Activated CD4-positive, alpha-beta T cell treated with anti-CD3 and anti-CD28 coated beads, Interleukin-2, Interleukin-4, amounts not matched to agents 100 ng/mL and 50 ng/mL, durations not matched to agents 16 hours and 8 hours (primary cell): ENCODE data around the gene HSF2BP.
"Not testable (repeated sequence)": the region's sequence is repeated elsewhere in the genome, so short reads cannot be mapped to it uniquely, and the experiment has no call there.

ENCODE experiments used
- DNase-seq: peaks from one replicate; pipeline ENCODE4 v3.0.0-alpha.2; 2020; ENCODE audit warnings: low spot score

The HSF2BP gene

DNA sequence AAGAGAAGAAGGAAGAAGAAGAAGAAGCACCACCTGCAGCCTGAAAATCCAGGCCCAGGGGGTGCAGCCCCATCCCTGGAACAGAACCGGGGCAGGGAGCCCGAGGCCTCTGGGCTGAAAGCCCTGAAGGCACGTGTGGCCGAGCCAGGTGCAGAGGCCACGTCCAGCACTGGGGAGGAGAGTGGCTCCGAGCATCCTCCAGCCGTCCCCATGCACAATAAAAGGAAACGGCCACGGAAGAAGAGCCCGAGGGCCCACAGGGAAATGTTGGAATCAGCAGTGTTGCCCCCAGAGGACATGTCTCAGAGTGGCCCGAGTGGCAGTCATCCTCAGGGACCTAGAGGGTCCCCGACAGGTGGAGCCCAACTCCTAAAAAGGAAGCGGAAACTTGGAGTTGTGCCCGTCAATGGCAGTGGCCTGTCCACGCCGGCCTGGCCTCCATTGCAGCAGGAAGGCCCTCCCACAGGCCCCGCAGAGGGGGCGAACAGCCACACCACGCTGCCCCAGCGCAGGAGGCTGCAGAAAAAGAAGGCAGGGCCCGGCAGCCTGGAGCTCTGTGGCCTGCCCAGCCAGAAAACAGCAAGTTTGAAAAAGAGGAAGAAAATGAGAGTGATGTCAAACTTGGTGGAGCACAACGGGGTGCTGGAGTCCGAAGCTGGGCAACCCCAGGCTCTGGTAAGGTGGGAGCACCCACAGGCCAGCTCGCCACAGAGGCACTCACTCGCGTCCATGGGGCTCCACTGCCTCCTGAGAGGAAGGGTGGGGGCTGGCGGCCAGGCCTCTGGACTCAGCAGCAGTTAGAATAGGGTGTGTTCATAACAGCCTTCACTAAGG lies 28.5 kb upstream of the HSF2BP start:
- DNase-seq = no peak

DNA sequence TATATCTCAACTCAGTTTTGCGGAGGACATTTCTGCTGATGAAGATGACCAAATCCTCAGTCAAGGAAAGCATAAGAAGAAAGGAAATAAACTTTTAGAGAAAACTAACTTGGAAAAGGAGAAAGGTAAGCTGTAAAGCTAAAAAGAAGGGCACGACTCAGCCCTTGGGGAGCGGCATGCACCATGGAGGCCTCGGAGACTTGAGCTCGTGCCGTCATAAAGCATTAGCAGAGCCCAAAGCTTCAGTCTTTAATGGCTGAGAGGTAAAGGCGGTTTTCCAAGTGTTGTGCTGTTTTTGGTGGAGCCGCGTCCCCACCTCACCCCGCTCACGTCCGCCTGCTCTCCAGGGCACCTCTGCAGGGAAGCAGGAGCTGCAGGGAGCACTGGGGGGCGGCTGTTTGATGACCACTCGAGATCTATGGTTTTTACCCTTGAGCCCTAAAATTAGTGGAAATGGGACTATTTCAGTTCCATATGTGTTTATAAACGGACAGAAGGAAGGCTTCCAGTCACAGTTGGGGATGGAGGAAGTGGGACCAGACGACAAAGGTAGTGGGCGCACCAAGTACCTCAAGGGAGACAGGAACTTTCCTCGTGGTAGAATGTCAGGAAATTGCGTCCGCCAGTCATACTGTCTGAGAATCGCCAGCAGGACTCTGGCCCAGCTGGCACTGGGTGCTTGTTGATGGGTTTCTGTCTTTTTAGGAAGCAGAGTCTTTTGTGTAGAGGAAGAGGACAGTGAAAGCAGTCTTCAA lies 27.7 kb upstream of the HSF2BP start:
- no peak for DNase-seq

DNA sequence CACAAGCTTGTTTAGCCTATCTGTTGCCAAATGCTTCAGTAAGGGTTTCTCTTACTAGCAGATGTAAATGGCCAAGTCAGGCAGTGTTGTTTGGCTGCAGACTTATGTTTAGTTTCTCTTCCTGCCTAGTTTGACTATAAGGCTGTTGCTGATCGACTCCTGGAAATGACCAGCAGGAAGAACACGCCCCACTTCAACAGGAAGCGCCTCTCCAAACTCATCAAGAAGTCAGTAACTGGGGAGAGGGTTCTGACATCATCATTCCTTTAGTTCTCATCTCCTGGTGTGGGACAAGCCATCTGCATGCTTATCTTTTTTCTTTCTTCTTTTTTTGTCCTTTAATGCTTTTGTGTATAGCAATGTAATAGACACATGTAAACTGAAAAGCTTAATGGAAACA lies 25.1 kb upstream of the HSF2BP start:
- DNase-seq = no peak

DNA sequence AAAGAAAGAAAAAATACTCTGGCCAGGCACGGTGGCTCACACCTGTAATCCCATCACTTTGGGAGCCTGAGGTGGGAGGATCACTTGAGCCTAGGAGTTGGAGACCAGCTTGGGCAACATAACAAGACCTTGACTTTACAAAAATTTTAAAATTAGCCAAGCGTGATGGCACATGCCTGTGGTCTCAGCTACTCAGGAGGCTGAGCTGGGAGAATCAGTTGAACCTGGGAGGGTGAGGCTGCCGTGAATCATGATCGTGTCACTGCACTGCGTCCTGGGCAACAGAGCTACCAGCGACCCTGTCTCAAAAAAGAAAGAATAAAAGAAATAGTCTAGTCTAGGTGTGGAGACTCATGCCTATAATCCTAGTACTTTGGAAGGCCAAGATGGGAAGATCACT lies 22.4 kb upstream of the HSF2BP start:
- no peak for DNase-seq

DNA sequence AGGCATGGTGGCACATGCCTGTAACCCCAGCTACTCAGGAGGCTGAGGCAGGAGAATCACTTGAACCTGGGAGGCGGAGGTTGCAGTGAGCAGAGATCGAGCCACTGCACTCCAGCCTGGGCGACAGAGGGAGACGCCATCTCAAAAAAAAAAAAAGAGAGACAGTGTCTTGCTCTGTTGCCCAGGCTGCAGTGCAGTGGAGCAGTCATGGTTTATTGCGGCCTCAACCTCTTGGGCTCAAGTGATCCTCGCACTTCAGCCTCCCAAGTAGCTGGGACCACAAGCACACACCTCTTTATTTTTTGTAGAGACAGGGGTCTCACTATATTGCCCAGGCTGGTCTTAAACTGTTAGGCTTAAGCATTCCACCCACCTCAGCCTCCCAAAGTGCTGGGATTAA lies 21.1 kb upstream of the HSF2BP start:
- DNase-seq = not testable (repeated sequence)

DNA sequence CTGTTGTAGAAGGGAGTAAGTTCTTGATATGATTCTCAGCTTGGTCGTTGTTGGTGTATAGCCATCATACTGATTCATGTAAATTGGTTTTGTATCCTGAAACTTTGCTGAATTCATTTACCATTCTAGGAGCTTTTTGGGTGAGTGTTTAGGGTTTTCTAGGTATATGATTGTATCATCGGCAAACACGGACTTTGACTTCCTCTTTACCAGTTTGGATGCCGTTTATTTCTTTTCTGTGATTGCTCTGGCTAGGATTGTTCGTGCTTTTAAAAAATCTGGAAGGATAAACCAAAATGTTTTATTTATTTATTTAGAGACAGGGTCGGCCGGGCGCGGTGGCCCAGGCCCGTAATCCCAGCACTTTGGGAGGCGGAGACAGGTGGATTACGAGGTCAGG lies 20.7 kb upstream of the HSF2BP start:
- no peak for DNase-seq

DNA sequence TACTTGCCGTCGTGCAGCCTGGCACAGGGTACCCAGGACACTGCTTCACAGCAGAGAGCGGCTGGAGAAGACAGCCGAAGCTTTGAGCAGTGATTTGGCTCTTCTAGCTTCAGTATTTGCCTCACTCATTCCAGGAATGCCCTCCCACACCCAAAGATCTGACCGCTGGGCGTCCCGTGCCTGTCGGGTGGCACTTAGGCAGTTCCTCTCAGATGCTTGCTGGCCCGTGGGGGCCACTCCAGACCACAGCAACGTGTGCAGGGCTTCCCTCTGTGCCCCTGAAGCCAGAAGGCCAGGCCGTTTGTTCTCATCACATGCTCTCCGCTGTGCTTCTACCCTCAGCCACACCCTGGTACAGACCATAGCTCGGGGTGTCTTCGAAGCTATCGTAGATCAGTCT lies 17.1 kb upstream of the HSF2BP start:
- no peak for DNase-seq

DNA sequence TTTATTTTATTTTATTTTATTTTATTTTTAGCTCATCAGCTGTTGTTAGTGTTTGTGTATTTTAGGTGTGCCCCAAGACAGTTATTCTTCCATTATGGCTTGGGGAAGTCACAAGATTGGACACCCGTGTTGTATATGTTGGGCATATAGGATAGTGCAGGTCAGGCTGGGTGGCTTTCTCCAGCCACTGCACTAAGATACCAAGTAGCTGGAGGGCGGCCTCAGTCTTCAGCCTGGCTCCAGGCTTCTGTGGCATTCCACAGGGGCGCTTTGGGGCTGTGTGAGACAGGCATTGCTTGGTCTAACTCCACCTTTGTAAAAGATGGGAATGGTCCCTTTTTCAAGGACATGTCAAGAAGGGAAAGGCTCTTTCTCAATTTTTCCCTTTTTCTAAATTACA lies 16.6 kb upstream of the HSF2BP start:
- DNase-seq = no peak

DNA sequence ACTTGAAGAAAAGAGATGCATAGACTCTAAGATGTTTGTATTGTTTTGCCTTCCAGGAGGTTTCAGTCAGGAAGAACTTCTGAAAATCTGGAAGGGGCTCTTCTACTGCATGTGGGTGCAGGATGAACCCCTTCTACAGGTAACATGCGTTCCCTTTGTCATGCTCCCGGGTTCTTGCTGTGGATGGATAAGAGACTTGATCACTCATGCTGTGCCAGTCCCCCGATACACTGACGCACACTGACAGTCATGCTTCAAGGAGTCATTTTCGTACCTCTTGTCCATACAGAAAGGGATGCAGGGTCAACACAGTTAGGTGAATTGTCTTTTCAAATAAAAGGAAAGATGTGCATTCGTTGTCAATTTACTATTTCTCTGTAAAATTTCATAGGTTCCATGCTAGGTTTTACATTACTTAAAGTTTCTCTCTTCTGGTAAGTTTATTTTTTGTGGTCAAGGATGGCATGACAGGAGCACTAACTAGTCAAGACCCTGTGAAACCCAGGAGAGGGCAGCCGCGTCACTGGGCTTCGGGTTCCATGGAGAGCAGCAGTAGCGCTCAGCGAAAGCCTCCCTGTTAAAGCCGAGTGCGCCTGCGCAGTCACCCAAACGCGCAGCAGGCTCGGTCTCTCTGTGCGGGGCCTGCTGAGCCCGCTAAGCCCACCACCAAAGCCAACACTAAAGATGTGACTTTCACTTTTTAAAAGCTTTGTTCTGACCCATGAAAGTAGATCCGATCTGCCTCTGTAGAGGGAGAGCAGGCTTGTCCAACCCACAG lies 10.7 kb upstream of the HSF2BP start:
- no peak for DNase-seq

DNA sequence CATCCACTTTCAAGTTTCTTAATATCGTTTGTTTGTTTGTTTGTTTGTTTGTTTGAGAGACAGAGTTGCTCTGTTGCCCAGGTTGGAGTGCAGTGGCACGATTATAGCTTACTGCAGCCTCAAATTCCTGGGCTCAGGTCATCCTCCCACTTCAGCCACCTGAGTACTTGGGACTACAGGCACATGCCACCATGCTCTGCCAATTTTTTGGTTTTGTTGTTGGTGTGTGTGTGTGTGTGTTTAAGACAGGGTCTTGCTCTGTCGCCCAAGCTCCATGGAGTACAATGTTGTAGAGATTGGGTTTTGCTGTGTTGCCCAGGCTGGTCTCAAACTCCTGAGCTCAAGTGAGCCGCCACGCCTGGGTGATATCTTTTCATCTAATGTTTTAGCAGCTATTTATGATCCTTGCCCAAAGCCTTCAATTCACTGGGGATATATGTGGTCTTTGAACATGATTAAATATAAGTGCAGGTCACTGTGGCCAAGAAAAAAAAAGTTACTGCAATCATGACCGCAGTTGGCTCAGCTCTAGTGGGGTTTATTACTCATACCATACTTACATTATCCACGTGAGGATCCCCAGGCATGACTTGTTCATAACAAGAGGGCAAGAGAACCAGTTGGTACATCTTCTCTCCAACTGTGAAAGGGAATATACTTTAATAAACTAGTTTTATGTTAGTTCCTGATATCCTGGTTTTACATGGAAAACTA lies 8.1 kb upstream of the HSF2BP start:
- peak; percentile 65 for DNase-seq

DNA sequence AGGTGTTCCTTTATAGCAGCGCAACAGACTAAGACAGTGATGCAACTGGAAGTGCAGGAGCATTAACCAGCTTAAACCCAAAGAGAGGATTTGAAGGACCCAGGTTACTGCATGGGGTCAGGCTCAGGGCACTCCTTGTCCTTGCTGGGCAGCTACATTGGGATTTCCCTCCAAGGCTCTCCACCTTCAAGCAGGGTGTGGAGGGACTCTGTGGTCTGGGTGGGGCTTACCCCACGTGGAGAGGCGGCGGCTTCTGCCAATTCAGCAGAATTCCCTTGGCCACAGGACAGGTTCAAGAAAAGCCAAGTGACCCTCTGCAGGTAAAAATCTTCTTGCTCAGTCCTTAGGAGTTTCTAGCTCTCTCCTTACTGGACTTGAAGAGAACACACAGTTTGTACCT lies 6.6 kb upstream of the HSF2BP start:
- DNase-seq = no peak

DNA sequence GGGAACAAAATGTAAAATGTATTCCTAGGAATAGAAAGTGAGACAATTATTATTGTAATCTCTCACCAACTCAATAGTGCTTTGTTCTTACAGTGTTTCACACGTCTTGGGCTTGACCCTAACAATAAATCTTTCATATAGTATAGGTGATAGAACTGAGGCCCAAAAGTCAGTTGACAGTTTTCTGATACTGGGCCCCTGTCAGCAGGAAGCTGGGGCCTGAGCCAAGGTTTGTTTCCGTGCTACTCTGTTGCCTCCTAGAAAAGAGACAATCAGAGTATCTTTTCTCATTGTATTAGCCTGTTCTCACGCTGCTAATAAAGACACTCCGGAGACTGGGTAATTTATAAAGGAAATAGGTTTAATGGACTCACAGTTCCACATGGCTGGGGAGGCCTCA lies 5.1 kb upstream of the HSF2BP start:
- DNase-seq = no peak

DNA sequence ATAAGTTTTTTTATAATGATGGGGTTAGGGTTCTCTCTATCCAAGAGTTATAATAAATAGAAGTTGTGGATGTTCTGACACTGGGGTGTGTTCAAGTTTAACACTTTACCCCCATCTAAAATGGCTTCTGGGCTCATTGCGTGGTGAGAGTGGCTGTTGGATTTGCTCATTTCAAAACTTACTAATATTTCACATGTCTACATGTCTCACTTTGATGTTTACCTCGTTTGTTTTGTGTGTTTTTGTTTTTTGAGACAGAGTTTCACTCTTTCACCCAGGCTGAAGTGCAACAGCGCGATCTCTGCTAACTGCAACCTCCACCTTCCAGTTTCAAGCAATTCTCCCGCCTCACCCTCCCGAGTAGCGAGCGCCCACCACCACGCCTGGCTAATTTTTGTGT lies 3.7 kb upstream of the HSF2BP start:
- peak; percentile 55 for DNase-seq

DNA sequence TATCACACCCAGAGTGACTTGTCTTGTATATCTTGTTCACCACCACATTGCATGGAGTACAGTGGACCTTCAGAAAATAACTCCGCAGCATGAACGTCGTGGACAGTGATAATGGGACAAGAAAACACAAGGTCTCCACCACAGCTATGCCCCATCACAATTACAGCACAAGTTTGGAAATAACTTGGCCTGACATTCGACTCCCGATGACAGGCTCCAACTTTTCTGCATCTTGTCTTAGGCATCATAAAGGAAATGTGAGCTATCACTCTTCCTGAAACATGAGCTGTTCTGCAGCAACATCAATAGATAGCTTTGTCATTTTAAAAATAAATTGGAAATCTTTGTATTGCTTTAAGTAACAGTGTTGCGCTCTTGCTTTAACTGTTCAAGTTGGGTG lies 3.0 kb upstream of the HSF2BP start:
- DNase-seq = no peak

DNA sequence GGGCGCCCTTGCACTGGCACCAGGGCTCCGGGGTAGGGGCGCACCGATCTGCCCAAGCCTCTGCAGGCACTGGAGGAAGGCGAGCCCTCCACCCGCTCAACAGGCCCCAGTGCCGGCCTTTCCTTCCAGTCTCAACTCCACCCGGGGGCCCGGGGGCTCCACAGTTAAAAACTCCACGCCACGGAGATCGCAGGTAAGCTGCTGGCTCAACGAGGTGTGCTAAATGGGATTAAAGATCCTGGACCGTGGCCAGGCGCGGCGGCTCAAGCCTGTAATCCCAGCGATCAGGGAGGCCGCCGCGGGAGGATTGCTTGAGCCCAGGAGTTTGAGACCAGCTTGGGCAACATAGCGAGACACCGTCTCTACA lies 536 bp downstream of the HSF2BP start:
- DNase-seq = no peak

DNA sequence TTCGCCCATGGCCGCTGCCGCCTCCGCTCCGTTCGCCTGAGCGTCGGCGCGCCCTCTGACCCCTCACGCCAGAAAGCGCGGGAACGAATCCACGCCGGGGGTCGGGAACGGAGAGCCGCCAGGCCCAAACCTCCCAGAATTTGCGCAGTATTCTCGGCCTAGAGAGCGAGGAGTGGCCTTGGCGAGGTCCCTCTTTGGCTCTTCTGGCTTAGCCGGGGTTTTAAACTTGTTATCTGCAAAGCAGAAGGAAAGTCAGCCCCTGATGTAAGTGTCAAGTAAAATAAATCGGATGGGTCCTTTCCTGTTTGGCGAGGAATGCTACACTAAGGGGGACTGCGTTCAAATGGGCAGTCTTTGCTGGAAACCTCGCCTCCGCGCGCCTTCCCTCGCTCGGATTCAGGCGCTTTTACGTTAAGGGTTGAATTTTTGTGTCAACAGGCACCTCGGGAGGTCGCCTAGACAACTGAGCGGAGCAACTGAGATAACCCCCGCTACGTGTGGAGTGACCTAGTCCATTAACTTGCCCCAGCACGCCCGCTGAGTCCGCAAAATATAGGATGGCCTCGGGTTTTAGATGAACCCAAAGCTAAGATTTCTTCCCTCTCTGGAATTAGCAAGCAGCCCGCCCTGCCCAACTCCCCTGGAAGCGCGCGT lies 1.1 kb downstream of the HSF2BP start:
- no peak for DNase-seq

DNA sequence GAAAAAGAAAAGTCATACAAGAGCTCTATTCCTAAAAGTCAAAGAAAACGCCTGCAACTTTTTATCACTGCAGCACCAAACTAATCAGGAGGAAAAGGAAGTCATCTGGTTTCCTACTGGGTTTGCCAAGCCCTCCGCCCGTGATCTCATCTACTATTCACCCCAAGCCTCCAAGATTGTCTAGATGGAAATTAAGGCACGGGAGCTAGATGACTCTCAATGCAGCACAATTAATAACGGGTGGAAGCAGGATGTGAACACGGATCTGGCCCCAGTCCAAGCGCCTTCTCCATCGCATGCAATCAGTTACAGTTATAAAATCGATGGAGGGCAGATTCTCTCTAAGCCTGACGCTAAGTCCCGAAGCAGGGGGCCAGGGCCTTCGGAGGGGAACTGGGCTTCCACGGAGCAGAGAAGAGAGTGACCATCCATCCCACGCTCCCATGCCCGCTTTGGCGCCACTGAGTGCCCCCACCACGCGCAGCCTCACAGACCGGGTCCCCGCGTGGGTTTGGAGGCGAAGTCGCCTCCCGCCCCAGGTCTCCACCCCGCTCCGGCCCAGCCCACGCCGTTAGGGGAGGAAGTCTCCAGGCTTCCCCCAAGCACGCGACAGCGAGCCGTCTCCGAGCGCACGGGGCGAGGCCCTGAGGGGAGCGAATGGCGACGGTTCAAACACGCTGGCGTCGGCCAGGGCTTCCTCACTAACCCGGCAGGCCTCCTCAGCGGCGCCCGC lies 1.8 kb downstream of the HSF2BP start:
- DNase-seq = no peak

DNA sequence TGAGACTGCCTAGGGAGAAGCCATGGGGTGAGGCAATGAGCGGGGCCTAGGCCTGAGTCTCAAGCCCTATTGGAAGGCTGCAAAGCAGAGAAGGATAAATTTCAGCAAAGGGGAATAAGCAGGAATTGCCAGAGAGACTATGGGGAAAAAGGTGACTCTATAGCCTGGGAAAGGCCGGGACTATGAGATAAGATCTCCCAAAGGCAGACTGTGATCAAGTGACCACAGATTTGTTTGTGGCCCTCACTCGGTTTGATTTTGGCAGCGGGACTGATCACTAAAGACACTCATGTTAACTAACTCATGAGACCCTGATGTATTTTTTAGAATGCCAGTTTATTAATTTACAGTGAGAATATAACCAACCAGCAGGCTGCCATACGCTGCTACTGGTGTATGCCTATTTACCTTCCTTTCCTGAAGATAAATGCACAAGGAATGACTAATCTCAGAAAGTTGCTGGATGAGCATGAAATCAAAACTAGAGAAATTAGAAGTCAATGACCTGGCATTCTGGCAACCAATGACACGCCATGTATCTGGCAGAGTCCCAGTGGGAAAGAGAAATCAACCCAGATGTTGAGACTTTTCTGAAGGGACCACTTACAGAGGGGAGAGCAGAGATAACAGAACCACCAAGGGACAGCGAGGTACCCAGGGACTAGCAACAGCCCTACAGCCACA lies 4.3 kb downstream of the HSF2BP start:
- no peak for DNase-seq

DNA sequence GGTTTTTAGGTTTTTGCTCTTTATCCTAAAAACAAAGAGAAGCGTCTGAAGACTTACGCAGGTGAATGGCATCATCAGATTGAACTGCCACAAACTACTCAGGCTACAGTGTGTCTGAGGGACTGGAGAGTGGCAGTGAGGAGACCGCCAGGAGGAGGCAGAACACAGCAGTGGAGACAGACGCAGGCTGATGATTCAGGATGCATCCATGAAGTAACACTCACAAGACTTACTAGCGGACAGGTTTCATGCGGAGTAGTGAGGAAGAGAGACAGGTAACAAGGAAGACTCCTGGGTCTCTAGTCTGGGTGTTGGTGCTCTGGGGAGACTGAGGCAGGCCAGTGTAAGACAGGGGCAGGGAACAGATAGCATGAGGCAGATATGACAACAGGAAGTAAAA lies 5.7 kb downstream of the HSF2BP start:
- no peak for DNase-seq

DNA sequence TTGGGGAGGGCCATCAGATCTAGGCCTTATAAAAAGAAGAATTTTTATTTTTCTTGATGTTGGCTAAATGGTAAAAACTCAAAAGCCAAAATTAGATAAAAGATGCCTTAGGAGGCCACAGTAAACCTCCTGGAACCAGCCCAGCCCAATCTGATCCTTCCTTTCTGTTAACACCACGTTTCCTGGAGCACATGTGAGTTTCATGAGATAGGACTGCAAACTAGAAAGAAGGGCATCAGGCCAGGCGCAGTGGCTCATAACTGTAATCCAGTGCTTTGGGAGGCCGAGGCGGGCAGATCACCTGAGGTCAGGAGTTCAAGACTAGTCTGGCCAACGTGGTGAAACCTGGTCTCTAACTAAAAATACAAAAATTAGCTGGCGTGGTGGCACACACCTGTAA lies 6.7 kb downstream of the HSF2BP start:
- no peak for DNase-seq
